NCI-H510A (cell line): ENCODE measurements around the gene KIF16B.

Experiments
- DNase-seq: peaks from one replicate; lab custom pipeline; 2025; lab: John Stamatoyannopoulos, UW

KIF16B gene

GRCh38 chr20:16428112-16428511, 145.1 kb downstream of the KIF16B start:
- DNase-seq = no peak

- DNase-seq = no peak
Observed at GRCh38 chr20:16427571-16427970, 145.7 kb downstream of the KIF16B start.

- no peak for DNase-seq
Observed at GRCh38 chr20:16424780-16425179, 148.5 kb downstream of the KIF16B start.

GRCh38 chr20:16423311-16424212, 149.7 kb downstream of the KIF16B start:
- DNase-seq = no peak

- DNase-seq = no peak
Observed at GRCh38 chr20:16419138-16419715, 154.0 kb downstream of the KIF16B start.

GRCh38 chr20:16418616-16419015, 154.6 kb downstream of the KIF16B start:
- DNase-seq = no peak

- DNase-seq = no peak
Observed at GRCh38 chr20:16417001-16417400, 156.2 kb downstream of the KIF16B start.

GRCh38 chr20:16415071-16416053, 157.9 kb downstream of the KIF16B start:
- DNase-seq = no peak

GRCh38 chr20:16412906-16413305, 160.3 kb downstream of the KIF16B start:
- DNase-seq = no peak

GRCh38 chr20:16411361-16411760, 161.9 kb downstream of the KIF16B start:
- no peak for DNase-seq

GRCh38 chr20:16410626-16411025, 162.6 kb downstream of the KIF16B start:
- no peak for DNase-seq

- DNase-seq = no peak
Observed at GRCh38 chr20:16408981-16409380, 164.3 kb downstream of the KIF16B start.

- DNase-seq = no peak
Observed at GRCh38 chr20:16407251-16408067, 165.8 kb downstream of the KIF16B start.

GRCh38 chr20:16405254-16405653, 168.0 kb downstream of the KIF16B start:
- no peak for DNase-seq

- DNase-seq = no peak
Observed at GRCh38 chr20:16404640-16405039, 168.6 kb downstream of the KIF16B start.

GRCh38 chr20:16404171-16404570, 169.1 kb downstream of the KIF16B start:
- DNase-seq = no peak

GRCh38 chr20:16400234-16400633, 173.0 kb downstream of the KIF16B start:
- no peak for DNase-seq

- DNase-seq = no peak
Observed at GRCh38 chr20:16399801-16400200, 173.4 kb downstream of the KIF16B start.

GRCh38 chr20:16397086-16397485, 176.2 kb downstream of the KIF16B start:
- no peak for DNase-seq

- no peak for DNase-seq
Observed at GRCh38 chr20:16395366-16395765, 177.9 kb downstream of the KIF16B start.

- no peak for DNase-seq
Observed at GRCh38 chr20:16394784-16395183, 178.5 kb downstream of the KIF16B start.
